ENCODE measurements around the gene RNASE4.

DNA sequence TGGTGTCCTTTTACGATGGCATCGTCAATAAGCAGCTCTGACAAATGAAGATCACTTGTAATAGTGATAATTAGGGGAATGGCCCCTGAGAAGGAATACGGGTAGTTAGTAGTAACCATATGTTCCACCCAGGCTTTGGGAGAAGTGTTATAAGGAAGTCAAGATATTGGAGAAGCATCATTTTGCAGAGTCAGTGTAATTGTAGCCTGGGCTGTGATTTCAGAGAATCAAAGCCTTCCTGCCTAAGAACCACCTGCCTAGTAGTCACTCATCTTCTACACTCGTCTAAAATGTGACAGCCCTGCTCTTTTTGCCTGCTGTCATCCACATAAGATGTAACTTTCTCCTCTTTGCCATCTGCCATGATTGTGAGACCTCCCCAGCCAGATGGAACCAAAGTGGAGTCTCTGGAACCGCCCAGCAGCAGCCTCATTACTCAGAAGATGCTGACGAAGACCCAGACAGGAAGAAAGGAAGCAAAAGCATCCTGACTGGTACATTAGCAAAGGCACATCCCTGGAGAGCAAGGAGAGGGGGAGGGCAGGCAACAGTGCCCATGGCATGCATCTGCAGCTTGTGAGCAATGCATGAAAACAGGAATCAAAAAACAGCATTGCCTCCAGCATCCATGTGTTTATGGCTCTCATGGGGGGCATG lies 48.7 kb downstream of the RNASE4 start:
- no peak for TF ChIP-seq CTCF (conservative IDR thresholded peaks at IDR 0.05 in 1 of 2, IDR thresholded peaks at IDR 0.05 in 1 of 2; ENCODE audit: extremely low read depth in 1 of 2, insufficient read depth in 1 of 2, low read depth in 1 of 2, low read length in 2 of 2)
- no peak for TF ChIP-seq EZH2 (IDR thresholded peaks at IDR 0.05; ENCODE audit: borderline replicate concordance, low read length)

All from mammary epithelial cell (primary cell).